AG09309 (cell line): ENCODE results near the gene S100A1.
A peak's percentile ranks its signal among the peaks of the same experiment; 100 is the strongest.
"Not testable (repeated sequence)": the region's sequence is repeated elsewhere in the genome, so short reads cannot be mapped to it uniquely, and the experiment has no call there.

Experiments
- DNase-seq: peaks from one replicate; pipeline ENCODE4 v3.0.0-alpha.2; 2010; ENCODE audit warnings: low read depth
- H3K4me3 ChIP-seq: 2 replicates; pipeline ENCODE4 v1.5.1; 2011; ENCODE audit warnings: mild to moderate bottlenecking, low read depth, low read length, moderate library complexity; ENCODE audit not compliant: control insufficient read depth
- CTCF ChIP-seq: IDR thresholded peaks from 2 replicates; pipeline ENCODE4 v1.5.1; 2011; ENCODE audit warnings: mild to moderate bottlenecking, low read depth, low read length, inconsistent platforms; ENCODE audit not compliant: insufficient read depth, control insufficient read depth; ENCODE audit errors: missing control alignments

Gene S100A1

GRCh38 chr1:153627715-153628626, at the start of gene S100A1:
TSS of gene S100A1 (plus strand) at chr1:153628434. CDS start at chr1:153630522, 2,088 bp downstream.
- no peak for TF ChIP-seq CTCF
- peak within 1 kb of the TSS; percentile 91 for H3K4me3 ChIP-seq
- DNase-seq, result no peak

- no peak for TF ChIP-seq CTCF
Measured at GRCh38 chr1:153578490-153578889, 49.7 kb upstream of the S100A1 start.

GRCh38 chr1:153578936-153579335, 49.3 kb upstream of the S100A1 start:
- DNase-seq, result no peak
- TF ChIP-seq CTCF, result no peak
- no peak overlapping the region for H3K4me3 ChIP-seq

More at GRCh38 chr1:153578490-153578889, 49.7 kb upstream of the S100A1 start:
- H3K4me3 ChIP-seq, result no peak overlapping the region
- DNase-seq, result no peak

GRCh38 chr1:153582836-153583235, 45.4 kb upstream of the S100A1 start:
- not testable (repeated sequence) for H3K4me3 ChIP-seq, DNase-seq

- not testable (repeated sequence) for DNase-seq
Measured at GRCh38 chr1:153583514-153583913, 44.7 kb upstream of the S100A1 start.

GRCh38 chr1:153583976-153584375, 44.3 kb upstream of the S100A1 start:
- TF ChIP-seq CTCF, result no peak
- no peak for DNase-seq
- no peak overlapping the region for H3K4me3 ChIP-seq

More at GRCh38 chr1:153583514-153583913, 44.7 kb upstream of the S100A1 start:
- not testable (repeated sequence) for H3K4me3 ChIP-seq

GRCh38 chr1:153585006-153585405, 43.2 kb upstream of the S100A1 start:
- no peak for TF ChIP-seq CTCF
- DNase-seq, result no peak
- no peak overlapping the region for H3K4me3 ChIP-seq
